Neural progenitor cell (in vitro differentiated cells): ENCODE results near the gene DEPDC4.
"Not testable (repeated sequence)": the region's sequence is repeated elsewhere in the genome, so short reads cannot be mapped to it uniquely, and the experiment has no call there.

Source experiments
- EZH2 ChIP-seq: fragments of 200-600 bp; sonication (generic); IDR thresholded peaks from 2 replicates; pipeline ENCODE4 v1.6.1; 2017; ENCODE audit warnings: antibody characterized with exemption, mild to moderate bottlenecking, moderate library complexity
- TF ChIP-seq, protein P1 (sequence below): fragments of 200-600 bp; sonication (generic); IDR thresholded peaks from 2 replicates; pipeline ENCODE4 v1.5.1; 2017; ENCODE audit warnings: antibody characterized with exemption, mild to moderate bottlenecking

DNA sequence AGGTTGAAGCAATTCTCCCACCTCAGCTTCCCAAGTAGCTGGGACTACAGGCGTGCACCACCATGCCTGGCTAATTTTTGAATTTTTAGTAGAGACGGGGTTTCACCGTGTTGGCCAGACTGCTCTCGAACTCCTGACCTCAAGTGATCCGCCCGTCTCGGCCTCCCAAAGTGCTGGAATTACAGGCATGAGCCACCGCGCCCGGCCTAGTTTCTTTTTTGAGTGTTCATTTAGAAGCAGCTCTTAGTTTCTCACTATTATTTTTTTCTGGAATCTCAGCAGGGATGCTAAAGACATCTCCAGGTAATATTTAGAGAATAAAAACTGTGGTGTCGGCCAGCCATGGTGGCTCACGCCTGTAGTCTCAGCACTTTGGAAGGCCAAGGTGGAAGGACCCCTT lies 17.7 kb upstream of the DEPDC4 start:
- TF ChIP-seq, protein P1, sequence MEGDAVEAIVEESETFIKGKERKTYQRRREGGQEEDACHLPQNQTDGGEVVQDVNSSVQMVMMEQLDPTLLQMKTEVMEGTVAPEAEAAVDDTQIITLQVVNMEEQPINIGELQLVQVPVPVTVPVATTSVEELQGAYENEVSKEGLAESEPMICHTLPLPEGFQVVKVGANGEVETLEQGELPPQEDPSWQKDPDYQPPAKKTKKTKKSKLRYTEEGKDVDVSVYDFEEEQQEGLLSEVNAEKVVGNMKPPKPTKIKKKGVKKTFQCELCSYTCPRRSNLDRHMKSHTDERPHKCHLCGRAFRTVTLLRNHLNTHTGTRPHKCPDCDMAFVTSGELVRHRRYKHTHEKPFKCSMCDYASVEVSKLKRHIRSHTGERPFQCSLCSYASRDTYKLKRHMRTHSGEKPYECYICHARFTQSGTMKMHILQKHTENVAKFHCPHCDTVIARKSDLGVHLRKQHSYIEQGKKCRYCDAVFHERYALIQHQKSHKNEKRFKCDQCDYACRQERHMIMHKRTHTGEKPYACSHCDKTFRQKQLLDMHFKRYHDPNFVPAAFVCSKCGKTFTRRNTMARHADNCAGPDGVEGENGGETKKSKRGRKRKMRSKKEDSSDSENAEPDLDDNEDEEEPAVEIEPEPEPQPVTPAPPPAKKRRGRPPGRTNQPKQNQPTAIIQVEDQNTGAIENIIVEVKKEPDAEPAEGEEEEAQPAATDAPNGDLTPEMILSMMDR = not testable (repeated sequence)
- not testable (repeated sequence) for TF ChIP-seq EZH2
